Measurements from ENCODE around the gene ASTL.

Gene ASTL

GRCh38 chr2:96103187-96103601 is 35.1 kb downstream of the ASTL start:
- in situ Hi-C loops (cut with MboI; ENCODE audit: low sequenced_read_pairs) = loop anchor here (25.0 kb wide), 1 partner anchor 91 kb away; no protein-coding TSS in a partner anchor

GRCh38 chr2:96102596-96103186 is 35.6 kb downstream of the ASTL start:
- in situ Hi-C loops (cut with MboI; ENCODE audit: low sequenced_read_pairs) = loop anchor here (25.0 kb wide), 1 partner anchor 90 kb away; no protein-coding TSS in a partner anchor

DNA sequence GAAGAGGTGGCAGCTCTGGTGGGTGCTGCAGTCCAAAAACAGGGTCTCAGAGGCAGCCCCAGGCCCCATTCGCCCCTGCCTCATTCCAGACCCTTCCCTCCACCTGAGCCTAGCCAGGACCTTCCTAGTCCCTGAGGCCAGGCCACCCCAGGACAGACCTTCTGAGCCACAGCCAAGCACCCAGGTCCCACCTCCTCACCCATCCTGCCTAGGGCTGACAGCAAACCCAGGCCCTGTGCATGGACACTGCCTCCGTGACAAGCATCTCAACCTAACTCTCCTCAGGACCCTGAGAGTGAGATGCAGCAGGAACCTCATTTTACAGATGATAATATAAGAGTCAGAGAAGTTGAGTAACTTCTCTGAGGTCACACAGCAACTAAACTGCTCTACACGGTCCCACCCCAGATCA is 37.4 kb downstream of the ASTL start:
- in situ Hi-C loops (cut with MboI; ENCODE audit: low sequenced_read_pairs) = loop anchor here (25.0 kb wide), 1 partner anchor 89 kb away; no protein-coding TSS in a partner anchor

GRCh38 chr2:96099861-96100798 is 38.2 kb downstream of the ASTL start:
- in situ Hi-C loops (cut with MboI; ENCODE audit: low sequenced_read_pairs) = loop anchor here (25.0 kb wide), 1 partner anchor 88 kb away; no protein-coding TSS in a partner anchor

GRCh38 chr2:96098900-96099590 is 39.3 kb downstream of the ASTL start:
- in situ Hi-C loops (cut with MboI; ENCODE audit: low sequenced_read_pairs) = no loop called here

DNA sequence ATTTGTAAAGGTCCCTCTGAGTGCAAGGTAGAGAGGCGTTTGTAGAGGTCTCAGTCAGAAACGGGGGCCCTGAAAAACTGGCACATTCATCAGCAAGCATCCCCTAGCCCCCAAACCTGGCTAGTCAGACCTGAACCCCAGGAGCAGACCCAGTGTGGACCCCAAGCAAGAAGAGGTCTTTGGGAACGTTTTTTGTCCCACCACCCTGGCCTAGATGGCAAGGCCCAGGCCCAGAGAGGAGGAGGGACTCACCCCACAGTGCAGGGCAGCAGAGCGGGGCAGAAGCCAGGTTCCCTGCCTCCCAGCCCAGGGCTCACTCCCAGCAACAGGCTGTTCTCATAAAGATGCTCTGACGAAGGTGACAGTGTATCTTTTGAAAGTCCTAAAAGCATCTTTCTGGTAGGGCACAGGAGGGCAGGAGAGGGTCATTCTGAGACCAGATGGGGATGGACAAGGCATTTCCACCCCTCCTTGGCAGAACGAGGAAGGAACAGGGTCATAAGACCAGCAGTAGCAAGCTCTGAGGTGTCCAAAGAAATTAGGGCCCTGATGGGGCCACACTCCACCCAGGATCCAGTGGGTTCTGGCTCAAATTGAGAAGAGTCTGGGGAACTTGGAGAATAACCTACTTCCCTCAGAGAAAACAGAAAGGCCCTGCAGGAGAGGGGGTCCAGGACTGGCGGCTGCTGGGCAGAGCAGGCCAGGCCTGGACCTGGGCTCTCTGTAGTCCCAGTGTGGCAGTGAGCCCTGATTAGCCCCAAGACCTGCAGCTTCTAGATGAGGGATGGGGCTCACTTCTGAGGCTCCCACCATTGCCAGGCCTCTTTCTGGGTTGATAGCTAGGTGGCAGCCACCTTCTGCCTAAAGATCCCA is 40.1 kb downstream of the ASTL start:
- in situ Hi-C loops (cut with MboI; ENCODE audit: low sequenced_read_pairs) = no loop called here

DNA sequence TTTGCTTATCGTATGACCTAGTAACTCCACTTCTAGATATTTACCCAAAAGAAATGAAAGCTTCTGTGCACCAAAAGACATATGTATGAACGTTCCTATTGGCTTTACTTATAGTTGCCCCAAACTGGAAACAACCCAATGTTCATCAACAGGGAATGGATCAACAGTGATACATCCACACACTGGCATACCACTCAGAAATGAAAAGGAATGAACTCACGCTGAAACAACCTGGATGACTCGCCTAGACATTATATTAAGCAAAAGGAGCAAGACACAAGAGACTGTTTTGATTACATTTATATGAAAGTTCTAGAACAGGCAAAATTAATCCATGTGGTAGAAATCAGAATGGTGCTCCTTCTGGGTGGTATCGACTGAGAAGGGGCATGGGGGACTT is 40.9 kb downstream of the ASTL start:
- in situ Hi-C loops (cut with MboI; ENCODE audit: low sequenced_read_pairs) = no loop called here

DNA sequence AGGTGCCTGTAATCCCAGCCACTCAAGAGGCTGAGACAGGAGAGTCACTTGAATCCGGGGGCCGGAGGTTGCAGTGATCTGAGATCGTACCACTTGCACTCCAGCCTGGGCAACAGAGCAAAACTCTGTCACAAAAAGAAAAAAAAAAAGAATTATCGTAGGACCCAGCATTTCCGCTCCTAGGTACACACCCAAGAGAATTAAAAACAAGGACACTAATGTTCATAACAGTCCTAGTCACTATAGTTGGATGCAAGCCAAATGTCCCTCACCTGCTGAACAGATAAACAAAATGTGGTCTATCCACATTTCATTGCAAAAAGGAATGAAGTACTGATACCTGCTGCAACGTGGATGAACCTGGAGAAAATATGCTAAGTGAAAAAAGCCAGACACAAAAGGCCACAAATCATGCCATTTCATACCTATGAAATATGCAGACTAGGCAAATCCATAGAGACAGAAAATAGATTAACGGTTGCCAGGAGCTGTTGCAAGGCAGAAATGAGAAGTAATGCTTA is 43.1 kb downstream of the ASTL start:
- in situ Hi-C loops (cut with MboI; ENCODE audit: low sequenced_read_pairs) = no loop called here

DNA sequence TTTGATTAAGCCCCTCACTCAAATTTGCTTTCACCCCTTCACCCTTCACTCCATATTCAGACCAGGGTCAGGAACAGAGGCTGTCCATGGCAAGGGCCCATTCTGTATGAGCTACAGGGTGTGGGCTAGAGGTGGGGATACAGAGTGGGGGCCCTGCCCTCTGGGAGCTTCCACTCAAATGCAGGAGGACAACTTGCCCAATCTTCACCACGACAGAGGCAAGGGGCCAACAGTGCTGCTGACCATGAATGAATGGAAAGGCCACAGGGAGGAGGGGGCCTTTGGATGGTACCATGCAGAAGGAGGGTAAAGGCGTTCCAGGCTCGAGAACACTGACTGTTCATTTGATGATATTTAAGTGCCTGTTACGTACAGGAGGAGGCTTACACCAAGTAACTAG is 44.8 kb downstream of the ASTL start:
- in situ Hi-C loops (cut with MboI; ENCODE audit: low sequenced_read_pairs) = no loop called here

DNA sequence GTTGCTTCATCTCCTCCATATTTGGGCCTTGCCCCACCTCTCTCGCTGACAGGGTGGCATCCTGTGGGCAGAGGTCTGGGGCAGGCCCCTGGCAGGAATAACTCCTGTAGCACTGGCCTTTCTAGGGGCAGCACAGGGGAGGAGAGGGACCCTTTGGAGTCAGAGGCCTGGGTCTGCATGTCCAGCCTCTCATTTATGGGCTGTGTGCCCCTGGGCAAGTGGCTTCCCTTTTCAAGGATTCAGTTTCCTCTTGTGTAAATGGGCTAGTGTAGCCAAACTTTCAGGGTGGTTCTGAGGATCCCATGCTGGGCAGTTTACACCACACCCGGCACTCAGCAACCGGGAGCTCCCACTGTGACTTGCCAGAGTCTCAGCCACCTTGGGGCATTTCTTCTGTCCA is 45.4 kb downstream of the ASTL start:
- in situ Hi-C loops (cut with MboI; ENCODE audit: low sequenced_read_pairs) = no loop called here

- in situ Hi-C loops (cut with MboI; ENCODE audit: low sequenced_read_pairs) = no loop called here
These were observed 45.8 kb downstream of the ASTL start for GRCh38 chr2:96092573-96092877.

DNA sequence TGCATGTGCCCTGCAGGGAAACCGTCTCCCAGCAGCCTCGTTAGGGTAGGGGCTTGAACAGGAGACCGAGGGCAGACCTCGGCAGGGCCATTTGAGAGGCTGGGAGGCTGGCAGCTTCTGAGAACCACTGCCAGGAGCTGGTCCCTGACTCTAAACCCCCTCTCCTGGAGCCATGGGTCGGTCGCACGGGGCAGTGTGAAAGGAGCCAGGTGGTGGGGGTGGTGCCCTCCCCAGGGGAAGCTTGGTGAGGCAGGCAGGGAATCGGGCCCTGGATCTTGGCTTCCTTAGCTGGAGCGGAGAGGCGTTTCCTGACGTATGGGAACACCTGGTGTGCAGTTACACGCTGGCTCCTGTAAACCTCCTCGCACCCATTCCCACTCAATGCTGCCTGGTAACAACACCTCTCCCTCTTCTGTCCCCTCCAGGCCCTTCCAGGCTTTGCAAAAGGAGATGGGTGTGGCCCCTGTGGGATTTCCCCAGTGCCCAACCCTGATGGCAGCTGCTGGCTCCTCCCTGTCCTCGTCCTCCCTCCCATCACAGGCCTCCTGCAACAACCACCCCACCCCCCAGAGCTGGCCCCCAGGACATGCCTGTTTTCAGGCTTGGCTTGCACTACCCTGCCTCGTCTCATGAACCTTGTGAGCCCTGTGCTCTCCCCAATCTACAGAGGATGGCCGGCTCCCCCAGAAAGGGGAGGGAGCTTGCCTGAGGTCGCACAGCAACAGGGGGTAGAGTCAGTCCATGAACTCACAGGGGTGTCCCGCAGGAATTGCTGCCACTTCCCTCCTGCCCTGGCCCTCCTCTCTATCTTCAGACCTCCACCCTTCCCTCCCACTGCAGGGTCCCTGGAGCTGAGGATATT is 46.4 kb downstream of the ASTL start:
- in situ Hi-C loops (cut with MboI; ENCODE audit: low sequenced_read_pairs) = no loop called here

DNA sequence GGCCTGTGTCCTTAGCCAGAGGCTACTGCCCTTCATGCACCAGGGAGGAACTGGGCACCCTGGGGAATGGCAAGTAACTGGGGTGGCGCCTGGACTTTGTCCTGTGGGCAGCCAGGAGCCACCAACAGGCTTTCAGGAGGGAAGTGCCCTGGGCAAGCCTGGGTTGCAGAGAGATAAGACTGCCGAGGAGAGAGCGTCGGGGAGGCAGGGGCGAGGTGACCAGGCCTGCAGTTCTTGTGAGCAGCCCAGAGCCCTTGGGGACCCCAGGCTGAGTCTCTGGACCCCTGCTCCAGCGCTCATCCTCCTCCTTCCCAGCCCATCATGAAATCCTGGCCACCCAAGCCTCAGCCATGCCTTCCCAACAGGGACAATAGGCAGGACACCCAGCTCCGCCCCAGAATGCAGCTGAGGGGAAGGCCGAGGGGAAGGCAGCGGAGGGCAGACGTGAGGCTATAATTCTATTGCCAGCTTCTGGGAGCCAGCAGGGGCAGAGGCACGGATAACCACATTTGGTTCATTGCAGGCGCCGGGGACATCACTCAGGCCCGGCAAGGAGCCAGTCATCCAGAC is 47.1 kb downstream of the ASTL start:
- in situ Hi-C loops (cut with MboI; ENCODE audit: low sequenced_read_pairs) = no loop called here

- in situ Hi-C loops (cut with MboI; ENCODE audit: low sequenced_read_pairs) = no loop called here
These were observed 47.9 kb downstream of the ASTL start for GRCh38 chr2:96090196-96090926.

DNA sequence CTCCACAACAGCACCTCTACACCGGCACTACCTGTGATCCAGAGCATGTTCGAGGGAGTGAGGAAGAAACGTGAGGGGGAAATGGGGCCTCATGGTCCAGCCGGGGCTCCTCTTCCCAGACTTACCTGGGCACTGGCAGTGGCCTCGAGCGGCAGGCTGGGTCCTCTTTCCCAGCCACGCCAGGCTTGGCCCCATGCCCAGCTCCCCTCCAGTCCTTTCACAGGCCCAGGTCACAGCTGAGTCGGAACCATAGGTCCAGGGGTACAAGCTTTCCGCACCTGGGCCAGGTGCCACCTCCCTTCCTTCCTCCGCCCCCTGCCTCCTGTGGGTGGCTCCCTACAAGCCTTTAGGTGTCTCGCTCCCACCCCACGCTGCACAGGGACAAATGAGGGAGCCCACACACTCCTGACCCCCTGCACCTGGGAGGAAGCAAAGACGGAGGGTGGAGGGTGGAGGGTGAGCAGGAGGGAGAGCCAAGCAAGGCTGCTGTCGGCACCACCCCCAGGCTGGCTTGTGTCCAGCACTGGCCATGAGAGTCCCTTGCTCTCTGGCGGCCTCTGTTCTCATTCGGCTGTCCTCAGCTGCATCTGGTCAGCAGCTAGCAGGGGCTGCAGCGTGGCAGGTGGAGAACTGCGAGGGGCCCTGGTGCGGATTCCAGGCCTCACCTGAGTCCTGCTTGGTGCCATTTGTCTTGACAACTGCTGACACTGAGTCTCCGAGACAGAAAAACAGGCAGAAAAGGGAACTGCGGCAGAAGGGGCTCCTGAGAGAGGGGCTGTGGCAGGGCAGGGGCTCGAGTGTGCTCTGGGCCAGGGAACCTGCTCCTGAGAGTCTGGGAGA is 48.7 kb downstream of the ASTL start:
- in situ Hi-C loops (cut with MboI; ENCODE audit: low sequenced_read_pairs) = no loop called here

DNA sequence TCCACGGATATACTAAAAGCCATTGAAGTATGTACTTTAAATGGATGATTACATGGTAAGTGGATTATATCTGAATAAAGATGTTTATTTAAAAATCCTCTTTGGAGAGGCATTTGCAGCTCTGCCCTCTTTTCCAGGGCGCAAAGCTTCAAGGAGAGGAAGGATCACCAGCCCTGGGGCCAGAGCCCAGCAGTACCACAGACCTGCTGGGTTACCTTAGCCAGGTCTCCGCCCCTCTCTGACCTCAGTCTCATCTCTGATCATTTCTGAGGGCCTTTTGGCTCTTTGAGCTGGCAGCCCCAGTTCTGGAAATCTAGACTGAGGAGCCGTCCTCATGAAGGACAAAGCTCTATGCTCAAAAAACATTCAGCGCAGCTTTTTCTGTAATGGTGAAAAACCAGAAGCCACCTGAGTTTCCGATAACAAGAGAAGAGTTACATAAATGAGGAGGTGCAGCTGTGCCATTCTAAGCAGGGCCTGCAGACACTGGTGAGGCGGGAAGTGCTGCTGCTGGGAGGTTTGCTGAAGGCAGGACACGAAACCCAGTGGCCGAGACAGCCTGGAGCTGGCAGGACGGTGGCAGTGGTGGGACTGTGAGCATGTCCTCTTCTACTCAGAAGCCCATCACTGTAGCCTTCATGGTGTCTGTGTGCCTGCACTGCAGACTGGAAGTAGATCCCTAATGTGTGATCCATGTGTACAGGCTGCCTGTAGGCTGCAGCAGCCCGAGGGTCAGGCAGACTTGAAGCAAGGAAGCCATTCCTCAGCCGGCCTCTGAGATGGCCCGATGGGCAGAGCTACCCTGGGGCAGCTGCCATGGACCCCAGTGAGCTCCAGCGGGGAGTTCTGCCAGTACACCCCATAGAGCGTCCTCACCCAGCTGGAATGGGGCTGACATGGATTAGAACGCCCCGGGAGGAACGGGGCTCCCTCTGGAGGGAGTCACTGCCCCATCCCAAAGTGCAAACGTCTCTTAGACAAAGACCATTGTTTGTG is 49.7 kb downstream of the ASTL start:
- in situ Hi-C loops (cut with MboI; ENCODE audit: low sequenced_read_pairs) = no loop called here

Measured in HL-60/S4 (cell line).